NCI-H1436 (cell line): ENCODE measurements around the gene HESX1.

Experiments used
- DNase-seq: peaks from one replicate; lab custom pipeline; 2025; lab: John Stamatoyannopoulos, UW

The HESX1 gene

DNA sequence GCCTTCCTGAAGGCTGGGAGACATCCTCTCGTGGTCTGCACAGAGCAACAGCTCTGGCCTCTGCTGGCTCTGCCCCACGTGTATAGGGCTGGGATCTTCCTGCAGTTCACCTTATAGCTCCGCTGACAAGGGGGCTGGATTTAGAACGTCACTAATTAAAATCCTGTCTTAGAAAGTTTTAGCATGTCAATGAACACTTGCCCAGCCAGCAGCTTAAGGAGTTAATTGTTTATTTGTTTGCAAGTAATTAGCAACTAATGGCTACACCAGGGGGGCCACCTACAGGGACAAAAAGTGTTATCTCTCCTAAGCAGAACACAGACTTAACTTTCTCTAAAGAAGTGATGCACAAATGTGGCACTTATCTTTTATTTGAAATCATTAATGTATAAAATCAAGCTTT is at the start of gene HESX1:
TSS of gene HESX1 (minus strand) at position 84 of the 403 bp plus-strand sequence. CDS start at position 24, 60 bp downstream.
- no peak for DNase-seq

DNA sequence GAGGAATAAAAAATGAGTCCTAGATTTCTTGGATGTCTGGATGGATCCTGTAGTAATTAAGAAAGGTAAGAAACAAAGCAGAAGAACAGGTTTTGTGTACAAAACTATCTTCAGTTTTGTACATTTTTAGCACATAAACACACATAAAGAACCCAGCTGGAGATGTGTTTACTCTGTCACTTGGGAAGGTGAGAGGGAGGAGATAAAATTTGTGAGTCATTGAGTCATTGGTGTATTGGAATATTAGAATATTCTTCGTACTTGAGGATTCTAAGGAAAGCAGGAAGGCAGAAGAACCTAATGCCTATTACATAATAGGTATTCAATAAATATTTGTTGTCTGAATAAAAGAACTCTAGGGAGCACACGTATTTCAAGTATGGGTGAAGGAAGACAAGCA is 45.2 kb upstream of the HESX1 start:
- no peak for DNase-seq

DNA sequence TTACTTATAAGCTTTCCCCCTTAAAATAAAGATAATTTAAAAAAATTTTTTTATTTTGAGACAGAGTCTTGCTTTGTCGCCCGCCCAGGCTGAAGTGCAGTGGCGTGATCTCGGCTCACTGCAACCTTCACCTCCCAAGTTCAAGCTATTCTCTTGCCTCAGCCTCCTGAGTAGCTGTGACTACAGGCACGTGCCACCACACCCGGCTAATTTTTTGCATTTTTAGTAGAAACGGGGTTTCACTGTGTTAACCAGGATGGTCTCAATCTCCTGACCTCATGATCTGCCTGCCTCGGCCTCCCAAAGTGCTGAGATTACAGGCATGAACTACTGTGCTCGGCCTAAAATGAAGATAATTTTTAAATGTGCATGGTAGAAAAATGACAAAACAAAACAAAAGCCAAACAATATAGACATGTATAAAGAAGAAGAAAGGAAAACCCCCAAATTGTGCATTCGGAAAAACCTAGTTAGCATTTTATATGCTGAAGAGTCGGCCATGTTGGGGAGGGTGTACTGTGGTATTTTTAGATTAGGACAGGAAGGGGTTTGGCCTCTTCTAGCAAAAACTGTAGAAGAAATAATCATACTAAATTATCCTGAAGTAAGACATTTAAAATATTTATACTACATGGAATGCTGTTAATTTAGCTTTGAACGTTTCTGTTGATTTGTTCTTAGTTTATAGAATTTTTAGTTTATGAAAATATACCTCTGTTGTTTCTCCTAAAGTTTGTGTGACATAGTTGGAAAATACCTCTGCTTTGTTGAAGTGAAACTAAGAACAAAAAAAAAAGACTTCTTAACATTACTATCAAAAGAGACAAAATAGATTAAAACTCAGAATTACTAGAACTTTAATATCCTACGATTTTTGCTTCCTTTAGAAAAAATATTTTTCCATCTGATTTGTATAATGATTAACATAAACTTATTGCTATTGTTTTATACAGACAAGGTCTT is 35.1 kb upstream of the HESX1 start:
- DNase-seq, result no peak

DNA sequence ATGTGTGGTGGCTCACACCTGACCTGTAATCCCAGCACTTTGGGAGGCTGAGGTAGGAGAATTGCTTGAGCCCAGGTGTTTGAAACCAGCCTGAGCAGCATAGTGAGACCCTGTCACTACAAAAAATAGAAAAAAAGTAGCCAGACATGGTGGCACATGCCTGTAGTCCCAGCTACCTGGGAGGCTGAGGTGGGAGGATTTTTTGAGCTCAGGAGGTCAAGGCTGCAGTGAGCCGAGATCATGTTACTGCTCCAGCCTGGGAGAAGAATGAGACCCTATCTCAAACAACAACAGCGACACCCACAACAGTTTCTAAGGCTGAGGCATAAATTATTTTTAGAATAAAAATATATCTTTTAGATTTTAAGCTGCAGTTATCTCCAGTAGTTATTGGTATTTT is 34.0 kb upstream of the HESX1 start:
- DNase-seq, result no peak

DNA sequence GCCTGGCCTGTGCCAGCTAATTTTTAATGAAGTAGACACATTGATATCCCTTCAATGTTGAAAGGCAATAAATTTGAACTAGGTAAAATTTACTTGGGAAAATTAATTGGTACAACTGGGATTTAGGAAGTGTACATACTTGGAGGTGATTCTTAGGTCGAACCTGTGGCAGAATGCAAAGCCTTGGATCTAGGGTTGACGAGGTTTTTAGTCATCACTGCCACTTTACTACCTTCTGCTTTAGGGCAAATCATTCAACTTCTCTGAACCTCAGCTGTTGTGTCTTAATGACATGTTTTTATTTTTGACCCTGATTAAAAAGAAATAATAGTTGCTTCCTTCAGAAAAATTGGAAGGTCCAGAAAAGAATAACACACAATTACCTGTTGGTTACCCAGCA is 30.2 kb upstream of the HESX1 start:
- DNase-seq, result no peak

DNA sequence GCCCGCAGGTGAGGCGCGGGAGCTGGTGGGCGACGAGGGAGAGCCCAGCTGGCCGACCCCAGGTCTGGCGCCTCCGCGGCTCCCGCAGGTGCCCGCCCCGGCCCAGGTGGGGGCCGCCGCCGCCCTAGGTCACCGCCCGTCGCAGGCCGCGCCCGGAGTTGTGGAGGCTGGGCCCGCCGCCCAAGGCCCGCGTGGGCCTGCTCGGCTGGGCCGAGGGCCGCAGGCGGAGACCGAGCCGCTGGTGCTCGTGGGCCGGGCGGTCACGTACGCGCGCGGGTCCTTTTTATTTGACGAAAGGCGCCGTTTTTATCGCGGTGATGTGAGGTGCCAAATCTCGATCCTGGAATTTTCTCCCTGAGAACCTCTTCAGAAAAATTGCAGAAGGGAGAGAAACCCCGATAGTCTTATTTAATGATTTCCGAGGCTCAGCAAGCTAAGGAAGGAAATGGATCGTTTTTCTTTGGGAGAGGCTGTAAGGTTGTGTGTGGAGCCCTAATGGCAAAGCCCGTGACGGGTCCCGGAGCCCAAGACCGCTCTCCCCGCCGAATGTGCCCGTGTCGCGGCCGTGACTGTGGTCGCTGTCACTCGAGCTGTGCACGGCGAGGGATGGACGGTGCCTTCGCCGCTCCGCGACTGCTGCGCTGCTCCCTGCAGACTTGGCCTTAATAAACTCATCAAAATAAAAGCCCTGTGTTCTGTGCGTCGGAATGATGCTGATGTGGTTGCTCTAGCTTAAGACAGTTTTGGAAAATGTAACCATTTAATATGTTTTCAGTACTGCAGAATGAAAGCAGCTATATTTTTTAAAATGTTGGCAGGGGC is 28.4 kb upstream of the HESX1 start:
- DNase-seq, result no peak

DNA sequence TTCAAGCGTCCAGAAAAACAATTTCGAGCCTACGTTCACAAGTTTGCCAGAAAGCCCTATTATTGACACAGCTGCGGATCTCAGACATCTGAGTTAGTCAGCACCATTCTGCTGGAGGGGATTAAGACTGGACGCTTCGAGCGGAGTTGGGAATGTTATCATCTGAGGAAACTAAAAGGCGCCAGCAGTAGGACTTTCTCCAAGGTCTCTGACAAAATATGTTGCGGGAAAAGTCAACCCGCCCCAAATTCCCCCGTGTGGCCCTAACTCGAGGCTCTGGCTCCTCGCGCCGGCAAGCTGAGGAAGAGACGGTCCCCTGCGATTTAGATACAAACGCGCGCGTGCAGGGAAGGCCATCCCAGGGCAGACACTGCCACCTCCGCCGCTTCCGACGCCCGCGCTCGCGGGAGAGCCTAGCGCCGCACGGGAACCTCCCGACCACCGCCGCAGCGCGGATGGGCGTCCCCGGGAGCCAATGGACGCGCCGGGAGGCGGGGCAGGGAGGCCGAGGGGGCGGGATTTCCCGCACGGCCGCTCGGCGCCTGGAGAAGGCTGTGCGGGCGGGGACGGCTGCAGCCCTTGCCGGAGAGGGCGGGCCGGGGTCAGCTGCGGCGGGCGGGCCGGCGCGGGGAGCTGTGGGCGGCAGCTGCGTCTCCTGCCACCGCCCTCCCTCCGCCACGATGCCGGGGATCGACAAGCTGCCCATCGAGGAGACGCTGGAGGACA is 27.6 kb upstream of the HESX1 start, which contains the start of gene APPL1:
TSS of gene APPL1 (plus strand) at position 526 of the 726 bp plus-strand sequence. CDS start at position 681, 155 bp downstream.
- DNase-seq, result peak; percentile 69

DNA sequence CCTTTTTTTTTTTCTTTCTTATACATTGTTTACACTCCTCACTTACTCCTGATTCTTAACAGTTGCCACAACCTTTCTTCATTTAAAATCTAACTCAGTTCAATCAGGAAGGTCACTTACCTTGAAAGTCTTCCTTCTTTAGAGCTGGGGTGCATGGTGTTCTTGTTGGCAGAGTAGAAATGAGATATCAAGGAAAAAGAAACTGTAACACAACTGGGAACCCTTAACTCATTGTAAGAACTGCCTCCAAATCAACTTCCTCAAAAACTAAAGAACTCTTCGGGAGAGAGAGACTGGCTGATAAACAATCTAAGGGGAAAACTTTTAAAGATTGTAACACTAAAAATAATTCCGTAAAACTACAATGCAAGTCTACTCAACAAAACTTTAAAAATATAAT is 26.4 kb upstream of the HESX1 start:
- DNase-seq, result no peak

DNA sequence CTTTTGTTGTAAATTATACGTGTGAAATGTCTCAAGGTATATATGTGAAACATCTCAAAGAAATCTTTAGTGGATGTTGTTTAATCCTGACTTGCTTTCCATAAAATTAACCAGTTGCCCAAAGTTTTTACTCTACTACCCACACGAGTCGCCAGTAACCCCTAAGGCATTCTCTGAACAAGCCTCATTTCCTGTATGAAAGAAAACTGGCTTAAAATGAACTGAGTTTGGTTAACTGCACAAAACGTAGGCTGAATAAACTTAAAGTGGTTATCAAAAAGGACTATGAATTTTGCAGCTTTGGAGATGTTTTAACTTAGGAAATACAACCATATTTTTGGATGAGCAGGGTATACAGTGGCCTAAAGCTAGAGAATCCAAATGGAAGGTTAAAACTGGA is 25.1 kb upstream of the HESX1 start:
- no peak for DNase-seq

DNA sequence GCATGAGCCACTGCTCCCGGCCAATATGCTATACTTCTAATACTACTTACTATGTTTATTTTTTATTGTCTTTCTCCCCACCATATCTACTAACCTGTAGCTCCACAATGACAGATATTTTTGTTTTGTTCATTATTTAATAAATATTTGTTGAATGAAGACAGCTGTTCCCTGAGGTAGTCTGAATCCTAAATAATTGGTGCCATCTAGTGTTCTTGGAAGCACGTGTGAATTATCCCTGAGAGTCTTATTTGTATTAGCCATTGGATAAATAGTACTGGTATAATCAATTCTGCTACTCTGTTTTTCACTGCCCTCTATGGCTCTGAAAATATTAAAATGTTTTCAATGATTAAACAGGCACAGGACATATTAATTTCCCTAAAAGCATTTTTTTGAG is 22.1 kb upstream of the HESX1 start:
- DNase-seq, result no peak

DNA sequence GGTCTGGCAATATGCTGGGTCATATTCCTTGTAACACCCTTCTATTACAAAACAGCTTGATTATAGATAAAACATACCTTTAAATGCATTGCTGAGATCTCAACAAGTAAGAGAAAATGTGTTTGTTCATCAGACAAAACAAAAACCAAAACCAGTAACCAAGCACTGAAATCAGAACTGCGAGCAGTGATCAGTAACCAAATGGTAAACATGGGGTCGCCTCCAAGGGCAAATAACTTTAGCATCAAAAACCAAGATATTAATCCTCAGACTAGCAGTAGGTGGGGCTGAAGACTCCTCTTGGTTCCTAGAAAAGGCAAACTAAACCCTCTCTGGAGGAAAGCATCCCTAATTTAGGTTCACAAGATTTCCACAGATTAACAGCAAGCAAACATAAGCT is 6.6 kb upstream of the HESX1 start:
- DNase-seq, result no peak

DNA sequence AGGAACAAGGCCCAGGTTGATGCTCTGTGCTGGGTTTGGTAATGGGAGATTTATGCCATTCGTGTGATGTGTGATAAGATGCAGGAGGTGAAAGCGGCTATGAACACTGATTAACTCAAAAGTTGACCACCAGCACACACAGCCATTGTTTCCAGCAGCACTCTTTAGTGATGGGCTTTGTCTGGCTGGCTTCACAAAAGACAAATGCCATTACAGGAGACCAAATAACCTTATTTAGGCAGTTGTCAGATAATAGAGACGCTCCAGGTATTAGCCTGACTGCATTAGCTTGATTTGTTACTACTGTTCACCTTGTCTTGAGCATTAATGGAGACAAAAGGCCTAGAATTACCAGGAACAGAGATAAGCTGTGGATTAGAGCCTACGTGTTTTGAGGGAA is 5.1 kb downstream of the HESX1 start:
- no peak for DNase-seq

DNA sequence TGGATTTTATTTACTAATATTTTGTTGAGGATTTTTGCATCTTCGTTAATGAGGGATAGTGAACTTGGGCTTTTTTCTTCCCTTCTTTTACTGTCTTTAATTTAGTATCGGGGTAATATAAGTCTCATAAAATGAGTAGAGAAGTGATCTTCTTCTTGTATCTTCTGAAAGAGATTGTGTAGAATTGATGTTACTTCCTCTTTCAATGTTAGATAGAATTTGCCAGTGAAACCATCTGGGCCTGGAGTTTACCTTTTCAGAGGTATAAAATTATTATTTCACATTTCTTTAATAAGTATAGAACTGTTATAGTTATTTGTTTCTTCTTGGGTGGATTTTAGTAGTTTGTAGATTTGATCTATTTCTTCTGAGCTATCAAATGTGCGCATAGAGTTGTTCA is 7.8 kb downstream of the HESX1 start:
- DNase-seq, result no peak

DNA sequence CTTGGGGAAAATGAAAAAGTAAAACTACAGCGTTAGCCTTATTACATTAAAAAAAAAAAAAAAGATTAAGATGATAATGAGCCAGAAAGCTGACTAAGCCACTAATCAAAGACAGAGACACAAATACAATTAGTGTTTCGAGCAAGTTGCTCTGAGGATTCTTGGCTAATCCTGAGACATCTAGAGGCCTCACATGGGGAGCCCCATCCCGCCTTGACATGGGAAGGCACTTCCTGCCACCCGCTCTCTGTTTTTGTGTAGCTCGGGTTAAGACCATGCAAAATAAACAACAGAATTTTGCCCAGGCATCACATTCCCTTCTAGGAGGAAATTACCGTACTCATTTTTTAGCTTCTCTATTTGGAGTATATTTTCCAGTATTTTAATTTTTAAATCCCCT is 15.3 kb downstream of the HESX1 start:
- DNase-seq, result no peak

DNA sequence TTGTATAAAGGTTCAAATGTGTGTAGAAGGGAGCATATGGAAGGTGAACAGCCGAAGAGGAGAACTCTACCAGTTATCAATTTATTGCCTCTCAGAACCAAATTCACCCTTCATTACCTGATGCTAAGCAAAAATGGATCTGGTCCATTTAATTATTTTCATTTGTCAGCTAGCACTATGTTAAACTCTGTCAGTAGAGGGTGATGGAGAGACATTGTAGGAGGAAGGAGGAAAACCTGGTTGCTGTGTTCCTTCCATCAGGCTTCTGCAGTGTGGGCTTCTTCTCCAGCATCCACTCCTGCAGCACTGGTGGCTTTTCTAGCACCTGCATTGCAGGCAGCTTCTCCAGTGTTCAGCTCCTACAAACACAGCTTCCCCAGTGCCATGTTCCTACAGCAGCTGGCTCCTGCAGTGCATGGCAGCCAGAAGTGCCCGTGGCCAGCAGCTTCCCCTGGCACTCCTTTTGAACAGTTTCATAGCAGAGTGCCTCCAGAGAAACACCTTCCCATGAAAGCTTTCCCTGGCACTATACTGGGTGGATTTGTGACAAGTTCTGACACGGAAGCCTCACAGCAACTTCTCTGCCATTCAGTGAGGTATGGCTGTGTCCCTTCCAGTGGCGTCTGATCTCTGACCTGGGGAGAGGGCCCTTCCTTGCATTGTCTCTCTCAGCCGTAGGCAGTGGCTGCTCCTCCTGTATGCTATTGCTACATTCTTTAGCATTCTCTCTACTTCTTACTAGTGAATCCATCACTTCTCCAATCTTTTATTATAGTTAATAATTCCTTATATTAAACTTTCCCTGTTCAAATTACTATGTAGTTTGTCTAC is 20.0 kb downstream of the HESX1 start:
- DNase-seq, result no peak

DNA sequence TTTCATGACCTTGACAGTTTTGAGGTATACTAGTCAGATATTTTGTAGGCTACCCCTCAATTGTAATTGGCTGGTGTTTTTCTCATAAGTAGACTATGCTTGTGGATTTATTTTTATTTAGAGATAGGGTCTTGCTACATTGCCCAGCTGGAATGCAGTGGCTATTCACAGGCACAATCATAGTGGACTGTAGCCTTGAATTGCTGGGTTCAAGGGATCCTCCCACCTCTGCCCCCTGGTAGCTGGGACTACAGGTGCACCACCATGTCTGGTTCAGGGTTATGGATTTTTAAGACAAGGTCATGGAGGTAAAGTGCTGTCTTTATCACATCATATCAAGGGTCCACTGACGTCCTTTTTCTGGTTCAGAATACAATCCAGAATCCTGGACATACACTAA is 23.7 kb downstream of the HESX1 start:
- no peak for DNase-seq

DNA sequence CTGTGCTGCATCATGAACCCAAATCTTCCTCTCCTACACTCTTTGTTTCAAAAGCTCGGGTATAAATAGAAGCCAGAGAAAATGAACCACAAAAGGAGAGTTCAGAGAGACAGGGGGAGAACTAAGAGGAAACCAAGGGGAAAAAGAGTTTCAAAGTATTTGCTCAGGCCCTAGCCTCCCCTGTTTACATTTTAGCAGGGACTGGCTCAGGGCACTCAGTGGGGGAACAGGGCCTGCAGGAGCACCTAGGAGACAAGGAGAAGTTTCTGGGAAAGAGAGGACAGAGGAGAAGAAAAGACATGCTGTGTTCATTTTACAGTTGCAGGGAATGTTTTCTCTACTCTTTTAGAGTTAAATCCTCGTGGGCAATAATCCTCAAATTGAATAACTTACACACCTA is 26.1 kb downstream of the HESX1 start:
- DNase-seq, result no peak

DNA sequence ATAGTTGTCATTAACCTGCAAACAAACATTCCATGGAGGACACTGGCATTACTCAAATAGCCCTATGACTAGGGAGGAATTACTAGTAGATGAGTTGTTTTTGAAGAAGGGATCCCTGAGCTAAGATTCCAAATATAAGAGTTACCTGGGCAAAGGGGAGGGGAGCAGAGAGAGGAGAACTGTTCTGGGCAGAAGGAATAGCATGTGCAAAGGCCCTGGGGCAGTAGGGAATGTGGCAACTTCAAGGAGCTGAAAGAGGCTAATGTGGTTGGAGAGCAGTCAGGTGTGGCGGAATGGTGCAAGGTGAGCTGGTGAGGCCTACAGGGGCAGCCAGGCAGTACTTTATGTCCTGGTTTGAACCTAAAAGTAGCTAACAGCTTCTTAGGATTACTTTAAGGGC is 28.8 kb downstream of the HESX1 start:
- DNase-seq, result no peak

DNA sequence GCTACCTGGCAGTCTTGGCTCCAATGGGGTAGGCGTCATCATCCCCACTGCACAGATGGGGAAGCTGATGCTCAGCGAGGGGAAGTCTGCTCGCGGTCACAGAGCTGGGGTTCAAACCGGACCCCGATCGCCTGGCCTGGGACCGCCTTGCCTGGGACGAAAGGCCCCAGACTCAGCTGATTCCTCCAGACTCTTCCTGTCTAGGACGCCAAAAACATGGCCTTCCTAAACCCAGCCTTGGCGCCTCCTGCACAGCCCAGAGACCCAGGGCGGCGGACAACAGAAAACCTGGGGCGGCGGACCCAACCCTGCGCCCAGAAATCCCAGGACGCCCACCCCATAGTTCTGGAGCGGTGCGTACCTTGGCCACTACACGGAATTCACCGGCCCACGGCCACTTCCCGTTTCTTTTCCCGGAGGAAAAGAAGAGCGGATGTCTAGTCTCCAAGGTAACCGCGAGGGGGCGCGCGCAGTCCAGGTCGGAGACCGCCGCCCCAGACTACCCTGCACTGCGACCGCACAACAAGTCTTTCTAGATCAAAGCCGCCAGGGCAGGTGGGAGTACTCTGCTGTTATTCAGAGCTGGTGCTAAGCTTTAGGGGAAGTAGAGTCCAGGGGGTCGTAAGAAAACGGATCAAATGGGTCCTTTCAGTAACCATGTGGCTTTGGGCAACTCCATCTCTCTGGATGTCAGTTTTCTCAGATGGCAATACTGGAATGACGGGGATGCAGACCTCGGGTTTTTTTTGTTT is 29.7 kb downstream of the HESX1 start:
- peak; percentile 9 for DNase-seq

DNA sequence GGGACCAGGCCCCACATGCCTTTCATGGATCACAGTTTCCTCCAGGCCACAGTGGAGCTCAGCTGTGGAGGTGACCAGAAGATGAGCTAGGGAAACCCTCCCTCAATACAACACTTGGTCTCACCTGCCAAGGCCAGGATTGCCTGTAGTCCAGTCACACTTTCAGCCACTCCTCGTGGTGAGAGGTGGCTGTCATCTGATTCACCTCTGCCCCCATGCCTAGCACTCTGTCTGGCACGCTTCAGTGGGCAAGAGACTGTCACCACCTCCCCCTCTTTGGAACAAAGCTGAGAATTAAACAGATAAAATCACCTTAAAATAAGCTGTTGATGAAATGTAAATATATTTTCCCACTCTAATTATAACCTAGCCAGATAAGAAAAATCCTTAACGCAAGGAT is 30.7 kb downstream of the HESX1 start:
- no peak for DNase-seq

DNA sequence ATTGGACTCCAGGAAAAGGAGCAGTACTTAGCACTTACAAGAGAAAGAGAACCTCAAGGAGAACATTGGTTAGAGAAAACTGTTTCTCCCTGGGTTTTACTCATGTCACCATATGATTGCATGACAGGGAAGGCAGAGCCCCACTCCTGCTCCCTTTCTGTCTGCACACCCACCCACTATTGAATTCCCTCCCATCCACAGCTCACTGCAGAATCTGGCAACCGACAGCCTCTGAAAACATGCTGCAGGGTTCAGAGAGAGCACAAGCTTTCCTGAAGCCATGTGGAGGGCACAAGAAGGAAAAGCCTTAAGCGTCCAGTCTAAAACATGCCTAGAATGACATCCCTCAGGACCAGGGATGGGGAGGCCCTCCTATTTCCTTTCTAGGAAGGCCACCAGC is 31.6 kb downstream of the HESX1 start:
- no peak for DNase-seq
